WTC11 (cell line): ENCODE measurements around the gene SFT2D3. TPM values are rescaled to one million over a fixed set of nuclear protein-coding genes. Genes with fewer than 3 reads are reported as not detected.

ENCODE experiments used
- ATAC-seq: fragments of 200-7000 bp; cut with Tn5 transposase; 2 replicates; pipeline ENCODE4 v1.10.0; 2021; ENCODE audit warnings: mild to moderate bottlenecking, moderate library complexity
- CTCF ChIA-PET: fragments of 300-600 bp; sonication (Branson Sonifier 250); formaldehyde crosslinking; loops from one replicate; lab custom pipeline; 2021; ENCODE audit warnings: antibody characterized with exemption; lab: Charles Lee
- POLR2A ChIA-PET: fragments of 350-600 bp; sonication (Branson Sonifier 250); formaldehyde crosslinking; loops from one replicate; lab custom pipeline; 2021; ENCODE audit warnings: antibody characterized with exemption; lab: Charles Lee
- DNase-seq: peaks from one replicate; pipeline ENCODE4 v3.0.0; 2021; ENCODE audit warnings: low spot score
- H3K27ac Mint-ChIP-seq: 2 replicates; pipeline ENCODE4 v1.8.0; 2021; ENCODE audit warnings: mixed read lengths
- H3K27me3 Mint-ChIP-seq: 2 replicates; pipeline ENCODE4 v1.8.0; 2021; ENCODE audit warnings: low read depth, mild to moderate bottlenecking, moderate library complexity, mixed read lengths
- H3K36me3 Mint-ChIP-seq: 2 replicates; pipeline ENCODE4 v1.8.0; 2021; ENCODE audit warnings: mixed read lengths
- H3K4me1 Mint-ChIP-seq: 2 replicates; pipeline ENCODE4 v1.8.0; 2022; ENCODE audit warnings: mixed read lengths
- H3K4me3 Mint-ChIP-seq: 2 replicates; pipeline ENCODE4 v1.8.0; 2021; ENCODE audit warnings: mild to moderate bottlenecking, moderate library complexity, mixed read lengths
- H3K9me3 Mint-ChIP-seq: 2 replicates; pipeline ENCODE4 v1.8.0; 2021; ENCODE audit warnings: mixed read lengths
- ATF1 ChIP-seq: sonication (generic); formaldehyde crosslinking; IDR thresholded peaks from 2 replicates; pipeline ENCODE4 v1.8.1; 2023; ENCODE audit warnings: mild to moderate bottlenecking, moderate library complexity, missing genetic modification reagents
- NFE2L1 ChIP-seq: sonication (generic); formaldehyde crosslinking; IDR thresholded peaks from 2 replicates; pipeline ENCODE4 v1.8.1; 2023; ENCODE audit warnings: missing genetic modification reagents
- NFYB ChIP-seq: sonication (generic); formaldehyde crosslinking; conservative IDR thresholded peaks from 2 replicates; pipeline ENCODE4 v1.8.0; 2022; ENCODE audit warnings: low read depth, missing genetic modification reagents
- RELA ChIP-seq: sonication (generic); formaldehyde crosslinking; IDR thresholded peaks from 2 replicates; pipeline ENCODE4 v1.8.1; 2022; ENCODE audit warnings: missing genetic modification reagents, mild to moderate bottlenecking, borderline replicate concordance
- RORB ChIP-seq: fragments of 250-450 bp; sonication (Bioruptor Pico); IDR thresholded peaks from 2 replicates; pipeline ENCODE4 v1.9.0; 2021; ENCODE audit warnings: mild to moderate bottlenecking
- TCF7 ChIP-seq: sonication (generic); formaldehyde crosslinking; IDR thresholded peaks from 2 replicates; pipeline ENCODE4 v1.8.0; 2022; ENCODE audit warnings: mild to moderate bottlenecking, low read depth, missing genetic modification reagents, moderate library complexity
- TP53 ChIP-seq: sonication (generic); formaldehyde crosslinking; IDR thresholded peaks from 2 replicates; pipeline ENCODE4 v1.8.1; 2023; ENCODE audit warnings: mild to moderate bottlenecking, missing genetic modification reagents
- ZNF396 ChIP-seq: fragments of 250-450 bp; sonication (Bioruptor Pico); IDR thresholded peaks from 2 replicates; pipeline ENCODE4 v1.8.0; 2021; ENCODE audit warnings: mild to moderate bottlenecking, moderate library complexity, borderline replicate concordance
- ZNF512 ChIP-seq: sonication (generic); formaldehyde crosslinking; IDR thresholded peaks from 2 replicates; pipeline ENCODE4 v1.8.1; 2022; ENCODE audit warnings: missing genetic modification reagents, borderline replicate concordance
- total RNA-seq: library from RNA; stranded (reverse); gene quantifications from 3 replicates; pipeline ENCODE4 v1.2.3, GENCODE V29; 2021
- TF ChIP-seq, protein P1 (sequence below): fragments of 250-450 bp; sonication (Bioruptor Pico); IDR thresholded peaks from 2 replicates; pipeline ENCODE4 v1.9.0; 2021; ENCODE audit warnings: mild to moderate bottlenecking
- TF ChIP-seq, protein P2 (sequence below): sonication (generic); formaldehyde crosslinking; IDR thresholded peaks from 2 replicates; pipeline ENCODE4 v1.8.0; 2023; ENCODE audit warnings: missing genetic modification reagents, mild to moderate bottlenecking, borderline replicate concordance
- TF ChIP-seq, protein P3 (sequence below): sonication (generic); formaldehyde crosslinking; IDR thresholded peaks from 2 replicates; pipeline ENCODE4 v1.8.1; 2022; ENCODE audit warnings: low read depth, mild to moderate bottlenecking, moderate library complexity, missing genetic modification reagents, borderline replicate concordance
- TF ChIP-seq, protein P4 (sequence below): sonication (generic); formaldehyde crosslinking; IDR thresholded peaks from 2 replicates; pipeline ENCODE4 v1.8.1; 2023; ENCODE audit warnings: mild to moderate bottlenecking, missing genetic modification reagents, borderline replicate concordance
- TF ChIP-seq, protein P5 (sequence below): sonication (generic); formaldehyde crosslinking; IDR thresholded peaks from 2 replicates; pipeline ENCODE4 v1.8.1; 2022; ENCODE audit warnings: low read depth, missing genetic modification reagents, borderline replicate concordance

The SFT2D3 gene
- total RNA-seq, 1 experiment from 2014 or later: 10.5 TPM

DNA sequence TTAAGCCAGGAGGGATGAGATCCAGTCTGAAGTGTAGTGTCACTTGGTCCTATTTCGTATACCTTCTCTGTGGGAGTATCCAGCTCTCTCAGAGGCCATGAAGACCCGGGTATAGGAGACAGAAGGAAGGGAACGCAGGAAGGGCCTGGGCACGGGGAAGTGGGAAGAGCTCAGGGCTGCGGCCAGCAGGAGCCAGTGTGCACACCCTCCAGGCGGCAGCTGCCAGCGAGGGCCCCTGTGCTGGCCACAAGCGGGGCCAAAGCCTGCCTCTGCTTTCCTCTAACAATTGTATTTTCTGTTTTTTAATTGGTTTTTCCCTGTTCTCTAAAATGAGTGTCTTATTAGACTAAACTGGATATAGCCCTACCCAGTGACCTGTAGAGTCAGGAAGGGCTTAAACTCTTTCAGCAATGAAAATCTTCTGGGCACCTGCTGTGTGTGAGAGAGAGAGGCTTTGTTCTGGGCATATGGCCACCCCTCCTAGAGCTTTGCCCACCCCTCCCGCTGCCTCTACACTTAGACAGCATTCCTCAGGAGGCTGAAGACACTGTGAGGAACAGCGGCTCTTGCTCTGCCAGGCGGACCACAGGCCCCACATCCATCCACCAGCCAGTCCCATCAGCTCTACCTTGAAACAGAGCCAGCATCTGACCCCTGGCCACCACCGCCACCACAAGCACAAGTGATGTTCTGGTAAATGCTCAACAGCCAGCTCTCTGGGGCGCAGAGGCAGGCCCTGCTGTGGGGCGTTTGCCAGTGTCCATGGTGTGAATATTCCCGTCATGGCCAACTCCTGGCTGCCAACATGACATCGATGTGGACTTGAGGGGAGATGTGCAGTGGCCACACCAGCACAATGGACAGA is 45.9 kb upstream of the SFT2D3 start (continued):
- TF ChIP-seq TP53 (CRISPR knock-in tag): no peak
- TF ChIP-seq, protein P1, sequence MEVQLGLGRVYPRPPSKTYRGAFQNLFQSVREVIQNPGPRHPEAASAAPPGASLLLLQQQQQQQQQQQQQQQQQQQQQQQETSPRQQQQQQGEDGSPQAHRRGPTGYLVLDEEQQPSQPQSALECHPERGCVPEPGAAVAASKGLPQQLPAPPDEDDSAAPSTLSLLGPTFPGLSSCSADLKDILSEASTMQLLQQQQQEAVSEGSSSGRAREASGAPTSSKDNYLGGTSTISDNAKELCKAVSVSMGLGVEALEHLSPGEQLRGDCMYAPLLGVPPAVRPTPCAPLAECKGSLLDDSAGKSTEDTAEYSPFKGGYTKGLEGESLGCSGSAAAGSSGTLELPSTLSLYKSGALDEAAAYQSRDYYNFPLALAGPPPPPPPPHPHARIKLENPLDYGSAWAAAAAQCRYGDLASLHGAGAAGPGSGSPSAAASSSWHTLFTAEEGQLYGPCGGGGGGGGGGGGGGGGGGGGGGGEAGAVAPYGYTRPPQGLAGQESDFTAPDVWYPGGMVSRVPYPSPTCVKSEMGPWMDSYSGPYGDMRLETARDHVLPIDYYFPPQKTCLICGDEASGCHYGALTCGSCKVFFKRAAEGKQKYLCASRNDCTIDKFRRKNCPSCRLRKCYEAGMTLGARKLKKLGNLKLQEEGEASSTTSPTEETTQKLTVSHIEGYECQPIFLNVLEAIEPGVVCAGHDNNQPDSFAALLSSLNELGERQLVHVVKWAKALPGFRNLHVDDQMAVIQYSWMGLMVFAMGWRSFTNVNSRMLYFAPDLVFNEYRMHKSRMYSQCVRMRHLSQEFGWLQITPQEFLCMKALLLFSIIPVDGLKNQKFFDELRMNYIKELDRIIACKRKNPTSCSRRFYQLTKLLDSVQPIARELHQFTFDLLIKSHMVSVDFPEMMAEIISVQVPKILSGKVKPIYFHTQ (CRISPR knock-in tag): no peak
- TF ChIP-seq RELA: no peak

- no peak overlapping the region for H3K4me3 Mint-ChIP-seq
- no peaks in the 10 kb centered on the region; the same call in 1 of the 2 replicates for H3K4me1 Mint-ChIP-seq
- ChIA-PET POLR2A (no interaction called here), CTCF (interaction anchor here (1.2 to 1.6 kb wide), 4 partner anchors 8 to 65 kb away, joined by 4 to 9 read pairs (median 4); partner anchors contain the start of gene LIMS2)
- H3K36me3 Mint-ChIP-seq: no peaks in the 10 kb centered on the region
- peaks cover 9% of the 10 kb centered on the region for H3K9me3 Mint-ChIP-seq
- no peak for ATAC-seq
- TF ChIP-seq ZNF396 (no peak), ATF1 (CRISPR knock-in tag) (no peak), NFE2L1 (CRISPR knock-in tag) (no peak), RORB (CRISPR knock-in tag) (no peak)
- TF ChIP-seq, protein P2, sequence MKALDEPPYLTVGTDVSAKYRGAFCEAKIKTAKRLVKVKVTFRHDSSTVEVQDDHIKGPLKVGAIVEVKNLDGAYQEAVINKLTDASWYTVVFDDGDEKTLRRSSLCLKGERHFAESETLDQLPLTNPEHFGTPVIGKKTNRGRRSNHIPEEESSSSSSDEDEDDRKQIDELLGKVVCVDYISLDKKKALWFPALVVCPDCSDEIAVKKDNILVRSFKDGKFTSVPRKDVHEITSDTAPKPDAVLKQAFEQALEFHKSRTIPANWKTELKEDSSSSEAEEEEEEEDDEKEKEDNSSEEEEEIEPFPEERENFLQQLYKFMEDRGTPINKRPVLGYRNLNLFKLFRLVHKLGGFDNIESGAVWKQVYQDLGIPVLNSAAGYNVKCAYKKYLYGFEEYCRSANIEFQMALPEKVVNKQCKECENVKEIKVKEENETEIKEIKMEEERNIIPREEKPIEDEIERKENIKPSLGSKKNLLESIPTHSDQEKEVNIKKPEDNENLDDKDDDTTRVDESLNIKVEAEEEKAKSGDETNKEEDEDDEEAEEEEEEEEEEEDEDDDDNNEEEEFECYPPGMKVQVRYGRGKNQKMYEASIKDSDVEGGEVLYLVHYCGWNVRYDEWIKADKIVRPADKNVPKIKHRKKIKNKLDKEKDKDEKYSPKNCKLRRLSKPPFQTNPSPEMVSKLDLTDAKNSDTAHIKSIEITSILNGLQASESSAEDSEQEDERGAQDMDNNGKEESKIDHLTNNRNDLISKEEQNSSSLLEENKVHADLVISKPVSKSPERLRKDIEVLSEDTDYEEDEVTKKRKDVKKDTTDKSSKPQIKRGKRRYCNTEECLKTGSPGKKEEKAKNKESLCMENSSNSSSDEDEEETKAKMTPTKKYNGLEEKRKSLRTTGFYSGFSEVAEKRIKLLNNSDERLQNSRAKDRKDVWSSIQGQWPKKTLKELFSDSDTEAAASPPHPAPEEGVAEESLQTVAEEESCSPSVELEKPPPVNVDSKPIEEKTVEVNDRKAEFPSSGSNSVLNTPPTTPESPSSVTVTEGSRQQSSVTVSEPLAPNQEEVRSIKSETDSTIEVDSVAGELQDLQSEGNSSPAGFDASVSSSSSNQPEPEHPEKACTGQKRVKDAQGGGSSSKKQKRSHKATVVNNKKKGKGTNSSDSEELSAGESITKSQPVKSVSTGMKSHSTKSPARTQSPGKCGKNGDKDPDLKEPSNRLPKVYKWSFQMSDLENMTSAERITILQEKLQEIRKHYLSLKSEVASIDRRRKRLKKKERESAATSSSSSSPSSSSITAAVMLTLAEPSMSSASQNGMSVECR: no peak
- H3K27ac Mint-ChIP-seq: no peak overlapping the region
- DNase-seq: no peak
- H3K27me3 Mint-ChIP-seq: no peaks in the 10 kb centered on the region; the same call in 1 of the 2 replicates
These were observed 44.6 kb upstream of the SFT2D3 start for GRCh38 chr2:127656569-127657231.

- ChIA-PET CTCF (interaction anchor here (1.2 kb wide), 1 partner anchor 66 kb away, joined by 4 read pairs; no protein-coding TSS in a partner anchor), POLR2A (no interaction called here)
- peaks cover 9% of the 10 kb centered on the region for H3K9me3 Mint-ChIP-seq
- TF ChIP-seq NFYB (CRISPR knock-in tag): no peak
- TF ChIP-seq, protein P3, sequence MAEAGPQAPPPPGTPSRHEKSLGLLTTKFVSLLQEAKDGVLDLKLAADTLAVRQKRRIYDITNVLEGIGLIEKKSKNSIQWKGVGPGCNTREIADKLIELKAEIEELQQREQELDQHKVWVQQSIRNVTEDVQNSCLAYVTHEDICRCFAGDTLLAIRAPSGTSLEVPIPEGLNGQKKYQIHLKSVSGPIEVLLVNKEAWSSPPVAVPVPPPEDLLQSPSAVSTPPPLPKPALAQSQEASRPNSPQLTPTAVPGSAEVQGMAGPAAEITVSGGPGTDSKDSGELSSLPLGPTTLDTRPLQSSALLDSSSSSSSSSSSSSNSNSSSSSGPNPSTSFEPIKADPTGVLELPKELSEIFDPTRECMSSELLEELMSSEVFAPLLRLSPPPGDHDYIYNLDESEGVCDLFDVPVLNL (CRISPR knock-in tag): no peak
- TF ChIP-seq ZNF512 (CRISPR knock-in tag): no peak
- TF ChIP-seq TCF7 (CRISPR knock-in tag): no peak
- no peak for TF ChIP-seq ATF1 (CRISPR knock-in tag)
- TF ChIP-seq, protein P4, sequence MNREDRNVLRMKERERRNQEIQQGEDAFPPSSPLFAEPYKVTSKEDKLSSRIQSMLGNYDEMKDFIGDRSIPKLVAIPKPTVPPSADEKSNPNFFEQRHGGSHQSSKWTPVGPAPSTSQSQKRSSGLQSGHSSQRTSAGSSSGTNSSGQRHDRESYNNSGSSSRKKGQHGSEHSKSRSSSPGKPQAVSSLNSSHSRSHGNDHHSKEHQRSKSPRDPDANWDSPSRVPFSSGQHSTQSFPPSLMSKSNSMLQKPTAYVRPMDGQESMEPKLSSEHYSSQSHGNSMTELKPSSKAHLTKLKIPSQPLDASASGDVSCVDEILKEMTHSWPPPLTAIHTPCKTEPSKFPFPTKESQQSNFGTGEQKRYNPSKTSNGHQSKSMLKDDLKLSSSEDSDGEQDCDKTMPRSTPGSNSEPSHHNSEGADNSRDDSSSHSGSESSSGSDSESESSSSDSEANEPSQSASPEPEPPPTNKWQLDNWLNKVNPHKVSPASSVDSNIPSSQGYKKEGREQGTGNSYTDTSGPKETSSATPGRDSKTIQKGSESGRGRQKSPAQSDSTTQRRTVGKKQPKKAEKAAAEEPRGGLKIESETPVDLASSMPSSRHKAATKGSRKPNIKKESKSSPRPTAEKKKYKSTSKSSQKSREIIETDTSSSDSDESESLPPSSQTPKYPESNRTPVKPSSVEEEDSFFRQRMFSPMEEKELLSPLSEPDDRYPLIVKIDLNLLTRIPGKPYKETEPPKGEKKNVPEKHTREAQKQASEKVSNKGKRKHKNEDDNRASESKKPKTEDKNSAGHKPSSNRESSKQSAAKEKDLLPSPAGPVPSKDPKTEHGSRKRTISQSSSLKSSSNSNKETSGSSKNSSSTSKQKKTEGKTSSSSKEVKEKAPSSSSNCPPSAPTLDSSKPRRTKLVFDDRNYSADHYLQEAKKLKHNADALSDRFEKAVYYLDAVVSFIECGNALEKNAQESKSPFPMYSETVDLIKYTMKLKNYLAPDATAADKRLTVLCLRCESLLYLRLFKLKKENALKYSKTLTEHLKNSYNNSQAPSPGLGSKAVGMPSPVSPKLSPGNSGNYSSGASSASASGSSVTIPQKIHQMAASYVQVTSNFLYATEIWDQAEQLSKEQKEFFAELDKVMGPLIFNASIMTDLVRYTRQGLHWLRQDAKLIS (CRISPR knock-in tag): no peak
- TF ChIP-seq, protein P5, sequence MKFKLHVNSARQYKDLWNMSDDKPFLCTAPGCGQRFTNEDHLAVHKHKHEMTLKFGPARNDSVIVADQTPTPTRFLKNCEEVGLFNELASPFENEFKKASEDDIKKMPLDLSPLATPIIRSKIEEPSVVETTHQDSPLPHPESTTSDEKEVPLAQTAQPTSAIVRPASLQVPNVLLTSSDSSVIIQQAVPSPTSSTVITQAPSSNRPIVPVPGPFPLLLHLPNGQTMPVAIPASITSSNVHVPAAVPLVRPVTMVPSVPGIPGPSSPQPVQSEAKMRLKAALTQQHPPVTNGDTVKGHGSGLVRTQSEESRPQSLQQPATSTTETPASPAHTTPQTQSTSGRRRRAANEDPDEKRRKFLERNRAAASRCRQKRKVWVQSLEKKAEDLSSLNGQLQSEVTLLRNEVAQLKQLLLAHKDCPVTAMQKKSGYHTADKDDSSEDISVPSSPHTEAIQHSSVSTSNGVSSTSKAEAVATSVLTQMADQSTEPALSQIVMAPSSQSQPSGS (CRISPR knock-in tag): no peak
These were observed 44.1 kb upstream of the SFT2D3 start for GRCh38 chr2:127657232-127657595.

More at GRCh38 chr2:127657232-127657595, 44.1 kb upstream of the SFT2D3 start:
- DNase-seq (no peak), ATAC-seq (no peak)
- no peaks in the 10 kb centered on the region; the same call in 1 of the 2 replicates for H3K4me1 Mint-ChIP-seq
- H3K27ac Mint-ChIP-seq: no peak overlapping the region
- H3K27me3 Mint-ChIP-seq: no peaks in the 10 kb centered on the region; the same call in 1 of the 2 replicates
- no peaks in the 10 kb centered on the region for H3K36me3 Mint-ChIP-seq
- no peak overlapping the region for H3K4me3 Mint-ChIP-seq
